Nephron progenitor cell (in vitro differentiated cells): ENCODE results near the gene CSAD.

Source experiments
- DNase-seq: peaks from one replicate; pipeline ENCODE4 v3.0.0; 2021
- H3K27ac Mint-ChIP-seq: 2 replicates; pipeline ENCODE4 v1.8.0; 2021; ENCODE audit warnings: mild to moderate bottlenecking, moderate library complexity, mixed read lengths
- H3K27me3 Mint-ChIP-seq: 2 replicates; pipeline ENCODE4 v1.8.0; 2021; ENCODE audit warnings: mild to moderate bottlenecking, low read depth, mixed read lengths; ENCODE audit not compliant: poor library complexity
- H3K36me3 Mint-ChIP-seq: 2 replicates; pipeline ENCODE4 v1.8.0; 2021; ENCODE audit warnings: low read depth, mixed read lengths
- H3K4me1 Mint-ChIP-seq: 2 replicates; pipeline ENCODE4 v1.8.0; 2021; ENCODE audit warnings: mixed read lengths
- H3K4me3 Mint-ChIP-seq: 2 replicates; pipeline ENCODE4 v1.8.0; 2021; ENCODE audit warnings: mild to moderate bottlenecking, moderate library complexity, mixed read lengths
- H3K9me3 Mint-ChIP-seq: 2 replicates; pipeline ENCODE4 v1.8.0; 2021; ENCODE audit warnings: mild to moderate bottlenecking, moderate library complexity, mixed read lengths
- CTCF ChIP-seq: fragments of 200-600 bp; sonication (generic); IDR thresholded peaks from 2 replicates; pipeline ENCODE4 v1.5.0; 2021; ENCODE audit warnings: antibody characterized with exemption

CSAD gene

GRCh38 chr12:53180220-53180930, at the start of gene CSAD, which contains the start of gene ZNF740:
TSS of gene CSAD (minus strand) at chr12:53180925. CDS start at chr12:53173470, 7,455 bp downstream.
TSS of gene ZNF740 (plus strand) at chr12:53180722. CDS start at chr12:53181984, 1,262 bp downstream.
- H3K27ac Mint-ChIP-seq: peak within 1 kb of the TSS; percentile 99
- peaks cover 42% of the 10 kb centered on the region for H3K36me3 Mint-ChIP-seq
- H3K27me3 Mint-ChIP-seq: peaks cover 3% of the 10 kb centered on the region
- peak within 1 kb of the TSS; percentile 94 for H3K4me3 Mint-ChIP-seq
- peak; percentile 94 for DNase-seq
- peaks cover 64% of the 10 kb centered on the region for H3K4me1 Mint-ChIP-seq
- TF ChIP-seq CTCF: no peak
- H3K9me3 Mint-ChIP-seq: no peaks in the 10 kb centered on the region

GRCh38 chr12:53230108-53230845, 49.6 kb upstream of the CSAD start:
- peaks cover 63% of the 10 kb centered on the region for H3K4me1 Mint-ChIP-seq
- no peak for DNase-seq
- H3K27me3 Mint-ChIP-seq: peaks cover 4% of the 10 kb centered on the region
- TF ChIP-seq CTCF: no peak
- H3K4me3 Mint-ChIP-seq: peak overlapping the region; percentile 3
- no peak overlapping the region for H3K27ac Mint-ChIP-seq
- H3K9me3 Mint-ChIP-seq: no peaks in the 10 kb centered on the region
- H3K36me3 Mint-ChIP-seq: no peaks in the 10 kb centered on the region

GRCh38 chr12:53229454-53229853, 48.7 kb upstream of the CSAD start:
- Mint-ChIP-seq H3K27ac (no peak overlapping the region), H3K36me3 (no peaks in the 10 kb centered on the region), H3K4me1 (peaks cover 63% of the 10 kb centered on the region), H3K4me3 (peak overlapping the region; percentile 3), H3K9me3 (no peaks in the 10 kb centered on the region), H3K27me3 (peaks cover 4% of the 10 kb centered on the region)
- TF ChIP-seq CTCF: no peak
- no peak for DNase-seq

GRCh38 chr12:53227836-53228235, 47.1 kb upstream of the CSAD start:
- Mint-ChIP-seq H3K27ac (no peak overlapping the region), H3K36me3 (no peaks in the 10 kb centered on the region), H3K4me1 (peaks cover 63% of the 10 kb centered on the region), H3K4me3 (no peak overlapping the region), H3K9me3 (no peaks in the 10 kb centered on the region), H3K27me3 (peaks cover under 1% of the 10 kb centered on the region)
- no peak for DNase-seq
- TF ChIP-seq CTCF: no peak

GRCh38 chr12:53227341-53227740, 46.6 kb upstream of the CSAD start:
- TF ChIP-seq CTCF: no peak
- Mint-ChIP-seq H3K36me3 (no peaks in the 10 kb centered on the region), H3K27ac (no peak overlapping the region), H3K4me3 (no peak overlapping the region), H3K4me1 (peaks cover 63% of the 10 kb centered on the region), H3K27me3 (no peaks in the 10 kb centered on the region), H3K9me3 (no peaks in the 10 kb centered on the region)
- DNase-seq: no peak
